HG02885 (cell line): Measurements from ENCODE around the gene MMP17.

Experiments
- ATAC-seq: cut with Tn5 transposase; IDR thresholded peaks from one replicate; pipeline ENCODE4 v1.9.1; 2021; ENCODE audit warnings: mild to moderate bottlenecking; ENCODE audit not compliant: unreplicated experiment, poor library complexity

Gene MMP17

DNA sequence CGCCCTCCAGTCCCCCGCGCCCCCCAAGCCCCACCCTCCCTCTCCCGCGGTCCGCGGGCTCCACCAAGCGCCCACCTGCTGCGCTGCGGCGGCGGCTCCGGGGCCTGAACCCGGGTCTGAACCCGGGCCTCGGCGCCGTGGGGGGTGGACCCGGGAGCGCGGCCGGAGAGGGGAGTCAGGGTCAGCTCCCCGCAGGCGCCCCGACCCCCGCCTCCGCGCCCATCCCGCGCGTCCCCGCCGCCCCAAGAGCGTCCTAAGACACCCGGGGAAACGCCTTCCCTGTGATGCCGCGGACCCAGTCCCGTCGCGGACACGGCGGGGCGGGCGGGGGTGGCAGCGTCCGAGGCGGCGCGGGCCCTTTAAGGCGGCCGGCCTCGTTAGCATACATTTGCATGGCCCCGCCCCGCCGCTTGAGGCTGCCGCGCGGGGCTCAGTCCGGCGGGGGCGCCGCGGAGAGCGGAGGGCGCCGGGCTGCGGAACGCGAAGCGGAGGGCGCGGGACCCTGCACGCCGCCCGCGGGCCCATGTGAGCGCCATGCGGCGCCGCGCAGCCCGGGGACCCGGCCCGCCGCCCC, at the start of gene MMP17:
MMP17 (plus strand) TSS at position 433 of the 574 bp plus-strand sequence; CDS start at position 535, 102 bp downstream.
- ATAC-seq: peak; percentile 51

DNA sequence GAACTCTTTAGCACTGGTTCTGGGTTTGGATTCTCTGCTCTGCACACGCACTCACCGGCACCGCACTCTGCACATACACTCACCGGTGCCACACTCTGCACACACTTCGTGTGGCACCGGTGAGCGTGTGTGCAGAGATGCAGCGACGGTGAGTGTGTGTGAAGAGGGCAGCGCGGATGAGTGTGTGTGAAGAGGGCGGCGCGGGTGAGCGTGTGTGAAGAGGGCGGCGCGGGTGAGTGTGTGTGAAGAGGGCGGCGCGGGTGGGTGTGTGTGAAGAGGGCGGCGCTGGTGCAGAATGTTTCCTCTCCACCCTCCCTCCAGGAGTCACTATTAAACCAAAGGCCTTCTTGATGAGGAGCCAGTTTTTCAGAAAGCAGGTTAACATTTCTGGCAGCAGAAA, 49.2 kb upstream of the MMP17 start:
- no peak for ATAC-seq

DNA sequence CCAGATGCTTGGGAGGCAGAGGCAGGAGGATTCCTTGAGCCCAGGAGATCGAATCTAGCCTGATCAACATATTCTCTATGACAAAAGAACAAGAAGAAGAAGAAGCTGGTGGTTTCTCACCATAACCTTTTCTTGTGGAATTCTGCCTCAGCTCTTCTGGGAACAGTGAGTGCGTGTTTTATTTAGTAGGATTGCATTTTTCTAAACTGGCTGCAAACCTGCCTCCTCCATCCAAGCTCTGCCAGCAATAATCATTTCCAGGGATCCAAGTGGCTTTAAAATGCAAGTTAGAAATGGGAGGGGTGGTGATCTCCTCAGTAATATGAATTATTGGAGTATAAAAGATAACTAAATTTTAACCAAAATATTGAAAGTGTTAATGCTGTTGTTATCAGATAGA, 46.1 kb upstream of the MMP17 start:
- no peak for ATAC-seq

DNA sequence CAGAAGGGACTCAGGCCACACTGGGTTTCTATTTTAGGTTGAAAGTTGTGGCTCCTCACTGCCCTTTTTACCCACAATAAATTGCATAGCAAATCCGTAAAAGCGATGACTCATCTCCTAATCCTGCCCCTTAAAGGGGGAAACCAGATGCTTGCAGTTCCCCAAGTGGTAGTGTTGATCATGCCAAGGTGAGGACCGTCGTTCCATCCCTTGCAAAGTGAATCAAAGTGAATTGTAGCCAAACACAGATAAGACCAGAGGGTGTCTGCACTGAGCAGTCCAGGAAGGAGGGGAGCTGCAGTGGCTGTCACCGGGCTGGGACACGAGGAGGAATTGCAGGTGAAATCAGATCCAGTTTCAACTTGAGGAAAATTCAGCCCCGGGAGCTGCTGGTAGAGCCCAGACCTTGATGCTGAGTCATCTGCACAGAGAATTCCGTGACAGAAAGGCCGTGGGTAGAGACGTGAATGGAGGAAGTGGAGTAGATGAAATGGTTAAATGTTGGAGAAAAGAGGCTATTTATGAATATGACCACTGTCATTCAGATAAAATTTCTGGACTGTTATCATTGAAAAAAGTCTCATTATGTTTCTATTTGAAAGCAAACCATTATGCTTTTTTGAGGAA, 44.2 kb upstream of the MMP17 start:
- ATAC-seq: no peak

DNA sequence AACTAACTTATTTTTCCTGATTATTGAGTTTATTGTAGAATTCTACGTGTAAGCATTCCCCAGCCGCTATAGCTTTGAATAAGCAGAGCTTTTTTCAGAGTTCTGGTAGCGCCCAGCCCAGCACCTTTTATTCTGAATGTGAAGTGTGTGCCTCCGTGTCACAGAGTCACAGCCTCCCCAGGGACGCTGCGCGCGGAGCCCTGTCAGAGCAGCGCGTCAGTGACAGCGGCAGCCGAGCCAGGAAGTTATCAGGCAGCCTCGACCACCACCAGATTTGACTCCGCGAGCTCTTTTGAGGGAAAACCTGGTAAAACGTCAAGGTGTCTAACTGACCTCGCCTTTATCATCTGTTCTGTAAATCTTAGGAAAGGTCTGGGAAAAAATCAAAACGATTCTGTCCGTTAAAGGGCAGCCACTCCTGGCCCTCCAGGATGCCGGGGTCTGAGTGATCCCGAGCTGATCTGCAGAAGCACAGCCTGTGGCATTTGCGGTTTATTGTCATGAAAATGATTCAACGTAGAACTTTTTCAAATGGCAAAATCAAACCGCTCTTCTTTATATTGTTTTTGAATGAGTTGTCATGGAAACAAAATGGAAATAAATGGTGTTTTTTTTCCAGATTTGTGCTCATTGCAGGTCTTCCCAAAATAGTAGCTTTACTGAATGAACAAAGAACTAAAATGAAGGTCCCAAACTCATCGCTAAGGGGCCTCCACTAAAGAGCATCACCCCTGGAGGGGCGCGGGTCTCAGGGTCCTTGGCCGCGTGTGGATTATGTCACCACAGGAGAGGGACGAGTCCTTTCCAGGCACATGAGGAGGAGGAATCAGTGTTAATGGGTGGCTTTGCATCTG, 43.1 kb upstream of the MMP17 start:
- ATAC-seq: no peak

DNA sequence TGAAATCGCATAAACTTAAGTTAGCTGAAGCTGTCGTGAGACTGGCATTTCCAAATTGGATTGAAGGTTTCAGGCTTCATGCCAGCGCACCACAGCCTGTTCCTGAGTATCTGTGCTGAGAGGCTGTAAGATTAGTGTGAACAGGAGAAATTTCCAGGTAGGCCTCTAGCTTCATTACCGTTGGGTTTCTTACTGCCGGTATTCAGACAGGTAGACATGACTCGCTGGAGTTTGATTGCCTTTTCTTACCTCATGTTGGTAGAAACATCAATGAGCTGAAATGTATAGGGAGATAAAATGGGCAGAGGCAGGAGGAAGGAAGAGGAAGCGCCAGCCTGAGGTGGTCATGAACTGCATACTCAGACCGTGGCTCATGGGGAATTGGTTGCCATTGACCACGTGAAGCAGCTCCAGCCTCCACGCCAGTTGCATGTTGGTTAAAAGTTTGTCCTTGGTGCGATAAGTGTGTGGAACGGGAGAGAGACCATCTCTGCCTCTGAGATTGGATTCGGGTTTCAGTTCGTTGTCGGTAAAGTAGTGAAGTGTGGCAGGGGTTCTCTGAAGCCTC, 42.3 kb upstream of the MMP17 start:
- ATAC-seq: no peak

DNA sequence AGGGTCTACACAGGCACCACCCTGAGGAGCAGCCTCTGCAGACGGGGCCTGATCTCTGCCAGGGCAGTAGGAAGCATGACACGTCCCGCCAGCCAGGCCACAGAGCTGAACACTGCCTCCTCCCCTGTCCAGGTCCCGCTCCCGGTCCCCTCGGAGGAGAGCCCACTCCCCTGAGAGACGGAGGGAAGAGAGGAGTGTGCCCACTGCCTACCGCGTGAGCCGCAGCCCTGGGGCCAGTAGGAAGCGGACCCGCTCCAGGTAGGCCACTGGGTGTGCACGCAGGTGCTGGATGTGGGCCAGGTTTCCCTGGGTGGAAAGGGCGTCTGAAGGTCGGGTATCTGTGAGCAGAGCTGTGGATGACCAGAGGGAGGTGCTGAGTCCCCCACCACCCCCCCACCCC, 41.9 kb upstream of the MMP17 start:
- ATAC-seq: no peak

DNA sequence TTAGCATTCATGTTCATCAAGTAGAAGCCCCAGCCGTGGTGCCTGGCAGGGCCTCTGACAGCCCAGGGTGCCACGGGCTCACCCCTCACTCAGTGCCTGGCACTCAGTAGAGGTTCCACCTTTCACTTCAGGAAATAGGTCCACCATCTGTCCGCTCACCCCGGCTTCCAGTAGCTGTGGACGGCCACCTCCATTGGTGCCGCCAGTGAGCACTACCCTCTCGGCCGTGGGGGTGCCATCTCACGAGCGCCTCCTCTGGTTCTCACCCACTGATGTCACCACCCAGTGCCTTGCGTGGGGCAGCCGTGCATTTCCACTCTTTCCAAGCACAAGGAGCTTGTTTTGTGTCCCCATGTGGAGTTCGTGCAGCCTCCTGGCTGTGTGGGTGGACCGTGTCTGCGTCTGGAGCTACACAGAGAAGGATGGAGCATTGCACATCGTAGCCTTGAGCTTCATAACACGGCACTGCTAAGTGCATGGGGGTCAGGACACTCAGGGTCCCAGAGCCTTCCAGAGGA, 41.0 kb upstream of the MMP17 start:
- ATAC-seq: no peak

DNA sequence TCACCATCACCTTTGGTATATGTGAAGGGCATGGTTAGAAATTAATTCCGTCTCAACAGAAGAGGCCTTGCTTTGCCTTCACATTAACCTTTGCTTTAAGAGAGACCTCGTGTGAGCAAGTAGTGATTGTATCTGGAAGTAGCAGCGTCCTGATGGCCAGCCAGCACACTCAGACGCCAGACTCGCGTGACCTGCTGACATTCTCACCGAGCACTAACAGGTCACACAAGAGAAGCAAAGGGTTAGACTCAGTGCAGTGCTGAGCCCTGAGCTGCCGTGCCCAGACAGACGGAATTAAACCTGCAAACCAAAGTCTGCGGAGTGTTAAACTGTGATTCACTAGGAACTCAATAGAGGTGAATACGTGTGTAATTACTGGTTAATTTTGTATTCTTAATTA, 40.1 kb upstream of the MMP17 start:
- ATAC-seq: no peak

DNA sequence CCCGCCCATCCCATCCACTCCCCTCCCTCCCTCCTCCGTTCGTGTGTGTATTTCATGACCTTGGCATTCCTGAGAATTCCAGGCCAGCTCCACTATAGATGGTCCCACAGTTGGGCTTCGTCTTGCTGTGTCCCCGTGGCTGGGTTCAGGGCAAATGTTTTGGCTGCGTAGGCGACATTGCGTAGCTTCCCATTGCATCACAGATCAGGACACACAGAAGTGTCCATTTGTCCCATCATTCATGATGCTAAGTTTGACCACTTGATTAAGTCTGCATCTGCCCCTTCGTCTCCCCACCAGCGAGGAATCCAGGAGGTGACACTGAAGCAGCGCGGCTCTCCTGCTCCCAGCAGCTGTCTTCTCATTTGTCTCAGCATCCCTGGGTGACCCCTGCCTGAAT, 38.6 kb upstream of the MMP17 start:
- ATAC-seq: no peak

DNA sequence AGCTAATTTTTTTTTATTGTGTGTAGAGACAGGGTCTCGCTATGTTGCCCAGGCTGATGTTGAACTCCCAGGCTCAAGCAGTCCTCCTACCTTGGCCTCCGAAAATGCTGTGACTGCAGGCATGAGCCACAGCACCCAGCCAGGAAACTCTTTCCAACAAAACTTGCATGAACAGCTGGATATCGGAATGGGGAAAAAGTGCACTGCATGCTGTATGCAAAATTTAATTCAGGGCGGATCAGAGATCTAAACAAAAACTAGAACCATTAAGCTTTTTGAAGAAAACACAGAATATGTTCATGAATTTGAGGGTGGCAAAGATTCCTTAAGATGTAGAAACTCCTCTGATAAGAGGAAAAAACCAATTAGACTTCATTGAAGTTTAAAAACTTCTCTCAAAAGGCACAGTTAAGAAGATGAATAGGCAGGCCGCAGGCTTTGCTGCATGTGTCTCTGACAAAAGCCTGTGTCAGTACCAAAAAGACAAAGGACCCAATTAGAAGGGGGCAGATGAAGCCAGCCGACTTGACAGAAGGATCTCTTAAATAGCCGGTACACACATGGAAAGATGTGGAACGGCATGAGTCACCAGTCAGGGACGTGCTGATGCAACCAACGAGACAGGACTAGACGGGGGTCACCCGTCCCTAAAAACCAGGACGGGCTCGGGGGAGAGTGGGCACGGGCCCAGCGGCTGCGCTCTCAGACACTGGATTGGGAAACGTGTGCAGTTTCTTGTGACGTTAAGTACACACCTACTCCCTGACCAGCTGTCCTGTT, 34.8 kb upstream of the MMP17 start:
- no peak for ATAC-seq

DNA sequence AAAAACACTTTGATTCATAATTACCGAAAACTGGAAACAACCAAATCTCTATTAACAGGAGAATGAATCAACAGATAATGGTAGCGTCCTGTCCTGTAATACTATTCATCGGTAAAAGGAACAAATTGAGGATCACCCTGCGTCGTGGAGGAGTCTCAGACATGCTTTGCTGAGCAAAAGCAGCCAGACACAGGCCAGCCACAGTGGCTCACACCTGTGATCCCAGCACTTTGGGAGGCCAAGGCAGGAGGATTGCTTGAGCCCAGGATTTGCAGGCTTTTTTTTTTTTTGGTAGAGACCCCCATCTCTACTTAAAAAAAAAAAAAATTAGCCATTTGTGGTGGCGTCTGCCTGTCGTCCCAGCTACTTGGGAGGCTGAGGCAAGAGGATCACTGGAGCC, 34.1 kb upstream of the MMP17 start:
- no peak for ATAC-seq

DNA sequence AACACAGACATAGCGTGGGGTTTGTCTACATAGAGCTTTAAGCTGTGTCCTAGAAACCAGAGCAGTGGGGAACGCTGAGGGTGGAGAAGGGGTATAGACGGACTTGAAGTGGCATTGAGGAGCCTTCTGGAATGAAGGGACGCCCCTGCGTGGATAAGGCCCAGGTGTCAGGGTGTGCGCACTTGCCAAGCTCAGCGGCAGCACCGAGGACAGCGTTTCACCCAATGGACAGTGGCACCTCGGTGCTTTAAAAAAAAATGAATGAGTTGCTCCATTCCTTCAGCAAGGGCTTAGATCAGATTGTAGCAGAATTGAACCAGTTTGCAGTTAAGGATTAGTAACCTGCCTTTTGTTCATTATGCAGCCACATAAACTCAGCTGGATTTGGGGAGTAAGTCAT, 33.6 kb upstream of the MMP17 start:
- no peak for ATAC-seq

DNA sequence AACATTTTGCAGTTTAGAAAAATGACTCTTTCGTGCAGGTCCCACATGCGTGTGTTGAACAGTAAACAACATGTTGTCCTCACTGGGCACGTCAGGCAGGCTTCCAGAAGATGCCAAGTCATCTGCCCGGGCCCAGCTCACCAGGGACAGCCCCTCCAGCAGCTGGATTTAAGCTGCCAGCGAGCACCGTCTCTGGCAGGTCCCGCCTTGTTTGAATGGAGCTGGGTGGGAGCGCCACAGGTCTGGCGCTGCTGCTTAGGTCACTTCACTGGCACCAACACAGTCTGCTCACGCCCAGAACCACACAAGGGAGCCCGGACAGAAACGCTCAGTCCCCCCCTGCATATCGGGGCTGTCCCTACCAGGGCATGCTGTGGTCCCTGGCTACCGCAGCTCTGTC, 33.1 kb upstream of the MMP17 start:
- ATAC-seq: no peak

DNA sequence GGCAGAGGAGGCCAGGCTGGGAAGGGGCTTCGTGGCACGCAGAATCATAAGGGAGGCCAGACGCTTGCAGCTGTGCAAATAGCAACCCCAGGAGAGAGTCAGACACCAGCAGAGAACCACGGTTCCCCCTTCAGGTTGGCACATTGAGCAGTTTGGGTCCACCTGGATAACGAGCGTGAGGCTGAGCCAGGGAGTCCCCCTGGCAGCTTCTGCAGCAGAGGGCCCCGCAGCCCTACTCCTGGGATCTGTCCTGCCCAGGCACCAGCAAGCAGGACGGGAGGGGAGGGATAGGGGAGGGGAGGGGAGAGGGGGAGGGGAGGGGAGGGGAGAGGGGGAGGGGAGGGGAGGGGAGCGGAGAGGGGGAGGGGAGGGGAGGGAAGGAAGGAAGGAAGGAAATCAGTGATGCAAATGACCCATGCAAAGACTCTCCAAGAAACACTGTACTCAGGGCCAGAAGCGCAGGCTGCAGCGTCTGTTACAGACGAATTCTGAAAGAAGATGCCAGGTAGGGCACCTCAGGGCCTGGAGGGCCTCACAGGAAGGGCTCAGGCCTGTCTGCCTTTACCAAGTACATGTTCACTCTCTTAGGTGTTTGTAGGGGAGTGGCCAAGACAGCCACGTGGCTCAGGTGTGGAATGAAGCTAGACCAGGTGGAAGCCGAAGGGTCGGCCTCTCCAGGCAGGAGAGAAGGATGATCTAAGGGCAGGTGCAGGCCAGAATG, 32.3 kb upstream of the MMP17 start:
- ATAC-seq: no peak

DNA sequence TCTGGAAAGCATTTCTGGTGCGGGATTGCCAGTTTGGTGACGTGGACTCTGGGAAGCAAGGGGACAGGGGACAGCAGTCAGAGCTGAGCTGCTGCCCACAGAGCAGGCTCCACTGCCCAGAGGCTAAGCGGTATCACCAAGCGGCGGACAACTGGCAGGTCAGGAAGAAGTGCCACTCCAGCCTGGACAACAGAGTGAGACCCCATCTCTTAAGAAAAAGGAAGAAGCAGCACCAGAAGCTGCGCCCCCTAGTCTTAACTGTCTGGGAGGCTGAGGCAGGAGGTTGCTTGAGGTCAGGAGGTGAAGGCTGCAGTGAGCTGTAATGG, 31.8 kb upstream of the MMP17 start:
- no peak for ATAC-seq

DNA sequence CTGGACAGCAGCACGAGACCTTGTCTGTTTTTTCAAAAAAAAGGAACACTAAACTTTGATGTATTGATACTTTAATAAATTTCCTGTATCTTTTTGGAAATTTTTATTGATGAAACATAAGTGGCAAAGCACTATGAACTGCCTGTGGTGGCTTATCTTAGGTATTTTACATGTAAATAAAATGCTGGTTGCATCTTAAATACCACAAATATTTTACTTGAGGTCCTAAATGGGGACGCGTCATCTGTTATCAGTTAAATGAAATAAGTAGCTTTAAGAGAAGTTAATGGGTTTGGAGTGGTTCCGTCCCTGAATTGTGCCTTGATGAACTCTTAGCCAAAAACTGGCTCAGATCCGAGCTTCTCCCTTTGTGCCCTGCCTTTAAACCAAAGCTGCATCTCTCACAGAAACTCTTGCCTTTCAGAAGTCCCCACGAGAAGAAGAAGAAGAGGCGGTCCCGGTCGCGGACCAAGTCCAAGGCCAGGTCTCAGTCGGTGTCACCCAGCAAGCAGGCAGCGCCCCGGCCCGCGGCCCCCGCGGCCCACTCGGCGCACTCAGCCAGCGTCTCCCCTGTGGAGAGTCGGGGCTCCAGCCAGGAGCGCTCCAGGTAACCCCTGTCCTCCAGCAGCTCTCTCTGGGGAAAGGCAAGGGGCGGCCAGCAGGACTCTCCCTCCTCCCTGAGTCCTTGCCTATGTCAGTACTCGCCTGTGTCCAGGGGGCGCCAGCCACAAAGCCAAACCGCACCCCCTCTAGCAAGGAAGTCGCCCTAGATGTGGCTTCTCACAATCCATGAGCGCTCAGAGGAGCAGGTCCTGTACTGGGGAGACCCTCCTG, 31.2 kb upstream of the MMP17 start:
- no peak for ATAC-seq

DNA sequence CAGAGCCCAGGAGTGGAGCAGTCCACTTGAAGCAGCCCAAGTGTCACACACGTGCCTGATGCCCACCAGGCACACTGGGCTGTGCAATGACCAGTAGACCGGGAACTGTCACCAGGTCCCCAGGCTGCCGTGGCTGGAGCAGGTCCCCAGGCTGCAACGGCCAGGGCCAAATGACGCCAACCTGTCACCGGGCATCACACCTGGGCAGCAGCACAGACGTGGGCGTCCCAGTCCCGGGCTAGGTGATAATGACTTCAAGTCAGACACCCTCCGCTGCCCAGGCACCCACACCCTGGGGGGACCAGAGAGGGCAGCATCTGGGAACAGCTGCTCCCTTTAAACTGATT, 30.6 kb upstream of the MMP17 start:
- ATAC-seq: no peak

DNA sequence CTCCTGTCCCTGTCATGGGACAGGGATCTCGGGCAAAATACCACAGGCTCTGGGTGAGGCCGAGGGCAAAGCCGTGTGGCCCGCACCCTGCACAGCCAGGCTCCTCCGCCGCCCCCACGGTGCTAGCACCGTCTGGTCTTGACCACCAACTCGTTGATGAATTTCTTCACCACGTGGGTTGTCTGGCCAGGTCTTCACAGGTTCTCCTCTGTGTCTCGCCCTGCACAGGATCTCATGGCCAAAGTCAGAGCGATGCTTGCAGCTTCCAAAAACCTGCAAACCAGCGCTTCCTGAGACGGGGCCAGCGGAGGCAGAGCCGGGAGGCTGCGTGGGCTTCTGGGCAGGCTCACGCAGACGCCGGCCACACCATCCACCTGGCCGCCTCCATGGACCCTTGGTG, 29.0 kb upstream of the MMP17 start:
- no peak for ATAC-seq
